HG02973 (cell line): ENCODE data around the gene USP14.
A peak's percentile ranks its signal among the peaks of the same experiment; 100 is the strongest.

Experiments used
- ATAC-seq: cut with Tn5 transposase; IDR thresholded peaks from one replicate; pipeline ENCODE4 v1.9.1; 2021; ENCODE audit warnings: moderate library complexity; ENCODE audit not compliant: unreplicated experiment

USP14 gene

DNA sequence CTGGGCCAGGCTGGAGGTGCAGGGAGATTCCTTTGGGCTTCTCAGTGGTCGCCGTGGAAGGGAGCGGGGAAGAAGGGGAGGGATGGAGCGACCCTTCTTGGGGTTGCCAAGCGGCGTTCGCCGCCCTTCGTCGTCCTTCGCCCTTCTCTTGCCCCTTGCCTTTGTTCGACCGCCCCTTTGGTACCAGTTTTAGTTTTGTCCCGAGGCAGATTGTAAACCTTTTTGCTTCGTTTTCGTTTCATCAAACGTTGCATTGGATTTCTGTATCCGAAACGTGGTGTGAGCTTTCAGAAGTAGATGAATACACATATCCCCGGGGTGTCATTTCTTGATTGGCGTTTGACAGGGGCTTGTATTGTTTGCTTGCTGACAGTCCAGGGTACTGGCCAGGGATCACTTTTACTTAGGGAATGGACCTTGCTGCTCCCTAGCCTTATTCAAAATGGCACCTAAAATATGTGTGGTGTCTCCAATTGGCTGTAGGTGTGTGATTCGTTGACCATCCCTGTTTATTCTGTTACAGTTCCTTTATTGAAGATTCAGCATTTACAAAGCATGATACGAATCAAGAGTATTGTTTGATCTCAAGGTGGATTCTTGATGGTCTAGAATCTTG, 788 bp downstream of the USP14 start:
- peak; percentile 0 for ATAC-seq

DNA sequence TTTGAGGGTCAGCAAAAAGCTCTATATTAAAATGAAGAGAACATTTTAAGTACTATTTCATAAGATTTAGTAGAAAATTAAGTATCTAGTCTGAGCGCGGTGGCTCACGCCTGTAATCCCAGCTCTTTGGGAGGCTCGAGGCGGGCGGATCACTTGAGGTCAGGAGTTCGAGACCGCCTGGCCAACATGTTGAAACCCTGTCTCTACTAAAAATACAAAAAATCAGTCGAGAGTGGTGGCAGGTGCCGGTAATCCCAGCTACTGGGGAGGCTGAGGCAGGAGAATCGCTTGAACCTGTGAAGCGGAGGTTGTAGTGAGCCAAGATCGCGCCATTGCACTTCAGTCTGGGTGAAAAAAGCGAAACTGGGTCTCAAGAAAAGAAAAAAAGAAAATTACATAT, 1.6 kb downstream of the USP14 start:
- no peak for ATAC-seq

DNA sequence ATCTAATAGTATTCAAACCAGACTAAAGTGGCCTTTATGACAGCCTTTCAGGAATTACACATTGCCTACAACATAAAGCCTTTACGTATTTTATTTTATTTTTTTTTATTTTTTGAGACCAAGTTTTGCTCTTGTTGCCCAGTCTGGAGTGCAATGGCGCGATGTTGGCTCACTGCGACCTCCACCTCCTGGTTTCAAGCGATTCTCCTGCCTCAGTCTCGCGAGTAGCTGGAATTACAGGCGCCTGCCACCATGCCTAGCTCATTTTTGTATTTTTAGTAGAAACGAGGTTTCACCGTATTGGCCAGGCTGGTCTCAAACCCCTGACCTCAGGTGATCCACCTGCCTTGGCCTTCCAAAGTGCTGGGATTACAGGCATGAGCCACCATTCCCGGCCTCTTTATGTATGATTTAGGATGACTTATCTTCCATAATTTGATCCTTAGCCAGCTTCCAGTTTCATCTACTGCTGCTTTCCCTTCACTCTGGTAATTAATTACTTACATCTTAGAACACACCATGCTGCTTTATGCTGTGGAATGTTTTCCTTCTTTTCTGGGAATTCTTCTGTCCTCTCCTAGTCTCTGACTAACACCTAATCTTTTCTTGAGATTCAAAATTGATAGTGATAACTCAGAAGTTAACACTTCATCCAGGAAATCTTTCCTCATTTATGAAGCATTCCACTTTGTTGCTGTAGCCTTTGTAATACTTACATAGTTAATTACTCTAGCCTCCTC, 2.6 kb downstream of the USP14 start:
- ATAC-seq = no peak

DNA sequence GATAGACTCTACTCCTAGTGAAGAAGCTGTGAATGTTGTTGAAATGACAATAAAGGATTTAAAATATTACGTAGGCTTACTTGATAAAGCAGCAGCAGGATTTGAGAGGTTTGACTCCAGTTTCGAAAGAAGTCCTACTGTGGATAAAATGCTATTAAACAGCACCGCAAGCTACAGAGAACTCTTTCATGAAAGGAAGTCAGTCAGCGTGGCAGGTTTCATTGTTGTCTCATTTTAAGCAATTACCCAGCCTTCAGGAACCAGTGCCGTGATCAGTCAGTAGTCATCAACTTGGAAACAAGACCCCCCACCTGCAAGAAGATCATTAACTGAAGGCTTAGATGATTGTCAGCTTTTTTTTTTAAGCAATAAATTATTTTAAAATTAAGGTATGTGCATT, 14.0 kb downstream of the USP14 start:
- no peak for ATAC-seq

DNA sequence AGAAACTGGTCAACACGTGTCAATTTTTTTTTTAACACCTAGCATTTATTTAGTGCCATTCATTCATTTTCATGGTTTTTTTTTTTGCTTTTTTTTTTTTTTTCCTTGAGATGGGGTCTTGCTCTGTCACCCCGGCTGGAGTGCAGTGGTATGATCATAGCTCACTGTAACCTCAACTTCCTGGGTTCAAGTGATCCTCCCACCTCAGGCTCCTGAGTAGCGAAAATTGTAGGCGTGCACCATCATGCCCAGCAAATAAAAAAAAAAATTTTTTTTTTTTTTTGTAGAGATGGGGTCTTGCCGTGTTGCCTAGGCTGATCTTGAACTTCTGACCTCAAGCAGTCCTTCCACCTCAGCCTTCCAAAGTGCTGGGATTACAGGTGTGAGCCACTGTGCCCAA, 21.1 kb downstream of the USP14 start:
- no peak for ATAC-seq

DNA sequence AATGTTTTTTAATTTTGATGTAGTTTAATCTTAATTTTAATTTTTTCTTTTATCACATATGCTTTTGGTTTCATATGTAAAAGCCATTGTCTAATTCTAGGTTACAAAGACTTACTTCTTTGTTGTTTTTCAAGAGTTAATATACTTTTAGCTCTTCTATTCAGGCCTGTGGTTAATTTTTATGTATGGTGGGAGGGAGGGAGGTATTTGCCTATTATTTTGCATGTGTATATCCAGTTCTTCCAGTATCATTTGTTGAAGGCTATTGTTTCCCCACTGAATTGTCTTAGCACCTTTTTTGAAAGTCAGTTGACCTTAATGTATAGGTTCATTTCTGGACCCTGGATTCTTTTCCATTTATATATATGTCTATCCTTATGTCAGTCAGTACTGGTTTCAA, 23.4 kb downstream of the USP14 start:
- ATAC-seq = no peak

DNA sequence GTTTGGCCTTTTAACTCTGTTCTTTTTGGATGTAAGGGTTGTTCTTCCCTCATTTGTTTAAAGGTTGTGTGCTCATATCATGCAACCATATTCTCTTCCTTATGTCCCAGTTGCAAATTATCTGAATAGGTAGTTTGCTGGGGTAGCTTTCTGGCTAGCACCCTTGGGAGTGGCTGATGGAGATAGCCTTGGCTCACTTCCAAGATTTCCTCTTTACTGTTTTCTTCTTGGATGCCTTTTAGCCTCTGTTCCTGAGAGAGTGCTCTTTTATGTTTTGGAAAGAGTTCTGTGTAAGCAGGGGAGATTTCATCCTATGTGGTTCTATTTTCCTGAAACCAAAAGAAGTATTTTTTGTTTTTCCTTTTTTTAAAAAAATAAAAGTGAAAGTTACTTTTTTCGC, 25.4 kb downstream of the USP14 start:
- no peak for ATAC-seq

DNA sequence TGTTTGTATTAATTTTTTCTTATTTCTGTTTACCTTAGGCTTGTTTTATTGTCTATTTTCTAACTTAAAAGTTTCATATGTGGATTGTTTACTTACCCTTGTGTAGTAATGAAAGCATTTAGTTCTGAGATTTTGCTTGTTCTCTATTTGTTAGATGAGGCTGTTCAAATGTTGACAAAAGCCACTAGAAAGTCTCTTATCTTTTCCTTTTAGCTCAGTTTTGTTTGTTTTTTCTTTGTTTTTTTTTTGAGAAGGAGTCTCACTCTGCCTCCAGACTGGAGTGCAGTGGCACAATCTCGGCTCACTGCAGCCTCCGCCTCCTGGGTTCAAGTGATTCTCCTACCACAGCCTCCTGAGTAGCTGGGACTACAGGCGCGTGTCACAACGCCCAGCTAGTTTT, 30.9 kb downstream of the USP14 start:
- ATAC-seq = no peak

DNA sequence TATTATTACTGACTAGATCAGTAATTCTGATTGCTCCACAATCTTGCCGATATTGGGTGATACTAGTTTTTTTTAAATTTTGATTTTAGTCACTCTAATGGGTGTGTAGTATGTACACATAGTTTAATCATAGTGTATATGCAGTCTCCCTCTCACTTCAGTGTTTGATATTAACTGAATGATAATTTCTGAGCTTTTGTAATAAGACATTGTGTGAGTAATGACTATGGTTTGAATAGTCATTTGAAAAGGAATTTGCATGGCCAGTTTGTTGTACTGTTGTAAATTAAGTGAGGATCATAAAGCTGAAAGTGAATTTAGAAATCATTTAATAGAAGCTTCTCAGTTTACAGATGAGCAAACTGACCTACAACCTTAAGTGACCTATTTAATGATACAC, 33.4 kb downstream of the USP14 start:
- ATAC-seq = no peak

DNA sequence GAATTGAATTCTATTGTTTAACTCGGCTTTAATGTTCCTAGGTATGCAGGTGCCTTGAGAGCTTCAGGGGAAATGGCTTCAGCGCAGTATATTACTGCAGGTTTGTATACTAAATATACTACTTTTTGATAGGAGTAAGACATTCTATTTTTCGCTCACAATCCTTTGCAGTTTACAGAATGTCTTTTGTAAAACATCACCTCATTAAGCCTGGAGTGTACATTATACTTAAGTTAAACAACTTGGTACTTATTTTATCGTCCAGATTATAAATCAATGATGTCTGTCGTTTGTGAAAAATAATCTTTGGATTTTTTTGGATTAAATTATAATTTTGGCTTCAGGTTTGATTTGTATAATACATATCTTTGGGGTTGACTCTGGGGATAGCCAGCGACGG, 34.4 kb downstream of the USP14 start:
- no peak for ATAC-seq

DNA sequence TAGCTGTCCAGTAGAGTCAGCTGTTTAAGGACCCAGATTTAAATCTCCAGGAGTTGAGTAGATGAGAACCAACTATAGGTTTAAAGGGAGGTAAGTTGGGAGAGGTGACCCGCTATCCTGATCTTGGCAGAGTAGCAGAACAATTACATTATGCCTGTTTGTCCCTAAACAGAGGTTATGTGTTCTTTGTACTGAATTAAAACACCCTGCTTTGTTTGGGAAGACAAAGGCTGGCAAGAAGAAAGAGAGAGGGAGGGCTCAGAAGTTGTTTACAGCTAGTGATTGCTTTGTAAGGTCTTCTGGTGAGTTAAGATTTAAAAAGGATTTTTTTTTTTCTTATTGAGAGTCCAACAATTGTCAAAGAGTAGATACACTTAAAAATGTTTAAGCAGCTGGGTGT, 37.3 kb downstream of the USP14 start:
- ATAC-seq = no peak

DNA sequence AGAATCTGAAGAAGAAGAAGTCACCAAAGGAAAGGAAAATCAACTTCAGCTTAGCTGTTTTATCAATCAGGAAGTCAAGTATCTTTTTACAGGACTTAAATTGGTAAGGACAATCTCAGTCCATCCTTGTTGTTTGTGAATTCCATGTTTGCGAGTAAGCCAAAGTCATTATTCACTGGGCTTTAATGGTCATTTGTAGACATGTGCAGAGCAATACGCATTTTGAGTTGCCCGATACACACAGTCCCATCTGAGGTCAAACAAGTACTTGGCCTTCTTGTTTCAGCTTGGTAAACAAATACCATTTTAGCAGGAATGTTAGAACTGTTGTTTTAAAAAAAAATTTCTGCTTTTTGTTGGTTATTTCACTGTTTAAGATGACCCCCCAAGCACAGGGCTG, 40.9 kb downstream of the USP14 start:
- no peak for ATAC-seq

DNA sequence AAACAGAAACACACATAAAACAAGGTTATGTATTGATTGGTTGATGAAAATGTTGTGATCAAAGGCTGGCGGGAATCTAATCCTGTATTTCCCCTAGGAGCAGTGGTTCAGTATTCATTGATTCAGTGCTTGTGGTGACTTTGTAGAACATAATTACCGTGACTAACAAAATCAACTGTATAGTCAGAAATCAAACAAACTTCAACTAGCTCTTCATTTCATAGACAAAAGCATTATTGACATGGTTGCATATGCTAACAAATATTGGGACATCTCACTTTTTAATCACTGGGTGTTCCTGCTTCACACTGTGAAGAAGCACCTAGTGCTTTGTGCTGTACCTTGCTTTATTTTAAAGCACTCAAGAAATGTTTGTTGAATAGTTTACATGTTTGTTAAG, 41.4 kb downstream of the USP14 start:
- ATAC-seq = no peak

DNA sequence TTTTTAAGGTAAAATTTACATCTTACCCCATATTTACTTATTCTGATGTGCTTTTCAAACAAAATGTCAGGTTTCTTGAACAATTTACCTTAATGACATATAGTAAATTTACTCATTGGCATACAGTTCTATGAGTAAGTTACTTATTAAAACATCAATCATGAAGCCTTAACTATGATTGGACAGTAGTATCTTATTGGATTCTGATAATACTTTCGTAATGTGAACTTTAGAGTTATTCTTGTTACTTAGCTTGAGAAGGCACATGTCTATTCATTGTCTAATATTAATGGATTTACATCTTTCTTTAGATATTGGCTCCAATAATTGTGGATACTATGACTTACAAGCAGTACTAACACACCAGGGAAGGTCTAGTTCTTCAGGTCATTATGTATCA, 51.7 kb downstream of the USP14 start:
- no peak for ATAC-seq

DNA sequence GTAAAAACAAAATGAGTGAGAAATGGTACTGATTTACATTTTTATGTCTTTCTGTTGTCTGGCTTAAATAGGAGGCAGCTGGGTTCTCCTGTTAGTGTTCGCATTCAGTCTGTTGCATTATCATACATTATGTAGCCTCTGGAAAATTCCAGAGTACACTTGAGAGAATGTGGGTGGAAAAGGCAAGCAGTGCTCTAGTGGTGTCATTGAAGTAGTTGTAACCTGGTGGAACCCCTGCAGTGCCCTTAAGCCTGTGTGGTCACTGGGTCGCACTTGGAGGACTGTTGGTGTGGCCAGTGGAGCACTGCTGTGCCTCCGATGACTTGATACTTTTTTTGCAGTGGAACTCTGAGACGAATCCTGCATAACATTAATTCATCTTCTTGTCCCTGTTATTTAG, 52.4 kb downstream of the USP14 start:
- no peak for ATAC-seq

DNA sequence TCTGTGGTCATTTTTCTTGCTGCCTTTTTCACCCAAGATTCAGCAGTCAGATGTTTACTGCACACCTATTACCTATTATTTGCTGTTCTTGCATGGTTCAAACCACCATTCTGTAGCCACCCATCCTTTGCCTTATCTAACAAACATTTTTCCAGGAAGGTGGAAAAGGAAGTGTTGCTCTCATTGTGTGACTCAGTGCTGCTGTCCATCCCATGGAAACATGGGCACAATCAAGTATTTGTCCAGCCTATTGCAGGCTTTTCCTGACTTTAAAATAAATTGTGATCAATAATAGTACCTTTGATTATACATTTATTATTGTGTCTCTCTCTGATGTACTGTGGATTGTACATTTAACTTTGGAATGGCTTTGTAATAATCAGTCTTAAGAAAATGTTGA, 53.2 kb downstream of the USP14 start:
- ATAC-seq = no peak

DNA sequence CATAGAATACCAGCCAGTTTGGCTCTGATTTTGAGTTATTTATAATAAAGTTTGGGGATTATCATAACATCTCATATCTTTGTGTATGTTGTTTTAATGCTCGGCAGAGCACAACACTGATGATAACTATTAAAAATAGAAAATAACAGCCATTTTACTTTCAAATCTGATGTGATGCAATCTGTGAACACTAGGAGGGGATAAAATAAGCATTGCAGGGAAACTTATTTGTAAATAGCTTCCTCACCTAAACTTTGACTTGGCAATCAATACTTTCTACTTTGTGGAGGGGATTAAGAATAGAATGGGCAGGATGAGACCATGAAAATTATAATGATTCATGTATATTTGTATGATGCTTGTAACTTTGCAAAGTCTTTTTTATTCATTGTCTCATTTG, 54.4 kb downstream of the USP14 start:
- ATAC-seq = no peak

DNA sequence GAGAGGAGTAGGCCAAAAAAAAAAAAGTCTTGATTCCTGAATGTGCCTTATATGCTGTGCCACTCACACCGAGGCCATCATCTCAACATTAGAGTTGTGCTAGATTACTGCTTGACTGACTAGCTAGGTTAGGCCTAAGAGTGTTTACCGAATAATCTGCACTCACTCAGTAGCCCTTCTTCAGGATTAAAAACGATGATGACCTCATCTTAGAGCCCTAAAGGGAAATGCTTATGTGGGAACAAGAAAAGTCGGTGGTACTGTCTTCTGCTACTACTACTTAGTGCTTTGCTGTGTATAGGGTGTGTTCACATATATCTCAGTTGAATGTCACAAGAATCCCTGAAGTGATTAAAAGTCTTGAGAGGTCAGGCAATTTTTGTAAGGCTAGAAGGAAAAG, 55.1 kb downstream of the USP14 start:
- ATAC-seq = no peak

DNA sequence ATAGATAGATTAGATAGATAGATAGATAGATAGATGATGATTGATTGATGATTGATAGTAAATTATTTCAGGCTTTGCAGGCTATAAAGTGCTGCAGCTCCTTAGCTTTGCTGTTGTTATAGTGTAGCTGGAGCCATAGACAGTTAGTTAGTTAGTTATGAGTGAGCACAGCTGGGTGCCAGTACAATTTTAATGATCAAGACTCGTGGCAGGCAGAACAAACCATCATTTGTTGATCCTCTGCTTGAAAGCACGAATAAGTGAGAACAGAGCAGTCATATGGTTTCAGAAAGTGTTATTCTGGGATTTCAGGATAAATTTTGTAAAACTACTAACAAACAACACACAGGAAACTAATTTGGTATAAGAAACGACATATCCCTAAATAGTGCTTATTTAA, 55.6 kb downstream of the USP14 start:
- no peak for ATAC-seq

DNA sequence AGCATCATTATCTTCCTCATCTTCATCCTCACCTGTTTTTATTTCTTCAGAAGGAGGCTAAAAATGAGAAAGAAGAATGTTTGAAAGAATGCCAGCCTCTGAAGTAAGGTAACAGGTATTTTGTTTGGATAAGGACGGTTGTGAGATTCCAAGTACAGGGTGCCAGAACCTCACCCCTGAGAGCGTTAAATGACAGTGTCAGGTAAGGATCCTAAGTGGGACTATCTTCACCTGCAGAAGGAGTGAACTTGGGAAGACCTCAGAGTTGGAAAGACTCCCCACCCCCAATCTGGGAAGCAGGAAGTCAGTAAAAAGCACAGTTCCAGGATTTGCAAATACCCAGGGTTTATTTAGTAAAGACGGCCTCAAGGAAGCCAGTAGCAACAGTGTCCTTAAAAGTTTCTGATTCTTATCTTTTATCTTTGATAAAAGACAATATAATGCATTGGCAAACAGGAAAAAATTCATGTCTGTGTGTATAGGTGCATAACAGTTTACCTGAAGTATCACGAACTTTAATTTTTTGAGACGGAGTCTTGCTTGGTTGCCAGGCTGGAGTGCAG, 57.2 kb downstream of the USP14 start:
- no peak for ATAC-seq

DNA sequence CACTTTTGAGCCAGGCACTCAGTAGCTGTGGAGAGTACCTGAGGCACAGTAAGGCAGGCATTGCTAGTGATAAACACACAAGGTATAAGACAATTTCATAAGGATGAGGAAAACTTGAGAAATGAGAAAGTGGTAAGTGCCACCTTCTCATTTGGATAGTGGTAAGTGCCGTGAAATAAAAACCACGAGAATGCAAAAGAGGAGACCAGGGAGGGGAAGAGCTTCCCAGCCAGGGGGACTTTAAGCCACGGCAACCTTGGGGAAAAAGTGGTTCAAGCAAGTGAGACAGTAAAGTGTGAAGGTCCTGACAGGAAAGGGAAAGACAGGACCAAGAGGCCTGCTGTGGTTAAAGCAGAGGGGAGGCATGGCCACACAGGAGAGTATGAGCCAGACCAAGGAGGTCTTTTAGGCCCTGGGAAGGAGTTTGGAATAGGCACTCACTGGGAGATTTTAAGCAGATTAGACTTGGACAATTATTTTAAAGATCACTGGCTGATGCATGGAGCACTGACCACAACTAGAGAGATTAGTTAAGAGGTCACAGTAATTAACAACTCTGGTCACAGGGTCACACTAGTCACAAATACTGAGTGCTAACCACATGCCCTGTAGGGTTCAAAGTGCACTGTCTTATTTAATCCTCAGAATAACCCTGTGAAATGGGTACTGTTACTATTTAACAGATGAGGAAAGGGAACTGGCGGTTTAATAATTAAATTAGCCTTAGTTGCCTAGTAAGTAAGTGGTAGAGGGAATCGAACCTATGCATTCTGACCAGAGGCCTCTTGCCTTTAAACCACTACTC, 59.4 kb downstream of the USP14 start:
- ATAC-seq = no peak

DNA sequence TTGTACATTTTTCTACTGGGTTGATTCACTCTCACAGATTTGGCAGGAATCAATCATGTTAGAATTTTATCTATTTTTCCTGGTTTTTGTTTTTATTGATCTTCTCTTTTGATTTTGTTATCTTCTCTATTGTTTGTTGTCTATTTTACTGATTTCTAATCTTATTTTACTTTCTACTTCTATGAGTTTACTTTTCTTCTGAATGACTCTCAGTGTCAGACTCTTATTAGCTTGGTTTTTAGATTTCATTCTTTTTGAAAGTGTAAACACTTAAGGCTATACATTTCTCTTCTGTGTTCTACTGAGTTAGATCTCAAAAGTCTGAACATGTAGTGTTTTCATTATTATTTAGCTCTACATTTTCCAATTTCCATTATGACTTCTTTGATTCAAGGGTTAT, 62.4 kb downstream of the USP14 start:
- no peak for ATAC-seq
